BLaER1 (cell line): ENCODE measurements around the gene ITLN2.
"Not testable (repeated sequence)": the region's sequence is repeated elsewhere in the genome, so short reads cannot be mapped to it uniquely, and the experiment has no call there.

Experiments
- H3K27ac ChIP-seq: shearing (Covaris generic); formaldehyde crosslinking; 2 replicates; pipeline ENCODE4 v1.8.1; 2022
- H3K27me3 ChIP-seq: shearing (Covaris generic); formaldehyde crosslinking; 2 replicates; pipeline ENCODE4 v1.8.1; 2022
- H3K36me3 ChIP-seq: shearing (Covaris generic); formaldehyde crosslinking; 2 replicates; pipeline ENCODE4 v1.8.1; 2022
- H3K4me1 ChIP-seq: shearing (Covaris generic); formaldehyde crosslinking; 2 replicates; pipeline ENCODE4 v1.8.1; 2022
- H3K4me2 ChIP-seq: shearing (Covaris generic); formaldehyde crosslinking; 2 replicates; pipeline ENCODE4 v1.8.1; 2022
- H3K4me3 ChIP-seq: shearing (Covaris generic); formaldehyde crosslinking; 2 replicates; pipeline ENCODE4 v1.8.1; 2022
- H3K9ac ChIP-seq: shearing (Covaris generic); formaldehyde crosslinking; 2 replicates; pipeline ENCODE4 v1.8.1; 2022
- H3K9me3 ChIP-seq: shearing (Covaris generic); formaldehyde crosslinking; 2 replicates; pipeline ENCODE4 v1.8.1; 2022
- H4K20me1 ChIP-seq: shearing (Covaris generic); formaldehyde crosslinking; 2 replicates; pipeline ENCODE4 v1.8.1; 2022
- Cebpa-rat ChIP-seq: shearing (Covaris generic); IDR thresholded peaks from 2 replicates; pipeline ENCODE4 v1.8.1; 2022

Gene ITLN2

GRCh38 chr1:160954158-160955104, at the start of gene ITLN2:
TSS of gene ITLN2 (minus strand) at chr1:160954809. CDS start at chr1:160954741, 68 bp downstream.
- H3K9me3 ChIP-seq: no peaks in the 10 kb centered on the region
- peaks cover 39% of the 10 kb centered on the region for H3K4me1 ChIP-seq
- H3K4me3 ChIP-seq: no peak within 1 kb of the TSS
- no peak within 1 kb of the TSS for H3K9ac ChIP-seq
- TF ChIP-seq Cebpa-rat: no peak
- no peaks in the 10 kb centered on the region for H4K20me1 ChIP-seq
- no peaks in the 10 kb centered on the region for H3K36me3 ChIP-seq
- no peak within 1 kb of the TSS for H3K4me2 ChIP-seq
- no peaks in the 10 kb centered on the region for H3K27me3 ChIP-seq
- H3K27ac ChIP-seq: 0 out of 2 replicates have a peak within 1 kb of the TSS, but pooled peaks have one; percentile 45

GRCh38 chr1:161001525-161001924, 46.9 kb upstream of the ITLN2 start:
- Histone ChIP-seq H3K4me3 (no peak overlapping the region), H3K36me3 (peaks cover 51% of the 10 kb centered on the region), H3K4me1 (no peaks in the 10 kb centered on the region), H3K9me3 (no peaks in the 10 kb centered on the region), H4K20me1 (peaks cover 22% of the 10 kb centered on the region), H3K9ac (no peak overlapping the region), H3K27me3 (no peaks in the 10 kb centered on the region), H3K4me2 (no peak overlapping the region), H3K27ac (no peak overlapping the region)
- no peak for TF ChIP-seq Cebpa-rat

- TF ChIP-seq Cebpa-rat: no peak
- H3K4me1 ChIP-seq: no peaks in the 10 kb centered on the region
- peaks cover 51% of the 10 kb centered on the region for H3K36me3 ChIP-seq
- H3K9ac ChIP-seq: no peak overlapping the region
- no peaks in the 10 kb centered on the region for H3K9me3 ChIP-seq
- no peak overlapping the region for H3K4me2 ChIP-seq
- peaks cover 19% of the 10 kb centered on the region; the same call in 1 of the 2 replicates for H4K20me1 ChIP-seq
- H3K4me3 ChIP-seq: no peak overlapping the region
- H3K27me3 ChIP-seq: no peaks in the 10 kb centered on the region
- H3K27ac ChIP-seq: no peak overlapping the region
These were observed 46.3 kb upstream of the ITLN2 start for GRCh38 chr1:161000736-161001480.

- Histone ChIP-seq H3K9me3 (no peaks in the 10 kb centered on the region), H3K4me1 (no peaks in the 10 kb centered on the region), H3K27me3 (no peaks in the 10 kb centered on the region), H3K4me3 (no peak overlapping the region), H3K4me2 (no peak overlapping the region), H3K9ac (no peak overlapping the region), H3K27ac (no peak overlapping the region), H3K36me3 (peaks cover 48% of the 10 kb centered on the region), H4K20me1 (peaks cover 19% of the 10 kb centered on the region; the same call in 1 of the 2 replicates)
- TF ChIP-seq Cebpa-rat: no peak
These were observed 44.8 kb upstream of the ITLN2 start for GRCh38 chr1:160999376-160999775.

GRCh38 chr1:160997323-160998038, 42.9 kb upstream of the ITLN2 start:
- Histone ChIP-seq H3K9ac (no peak overlapping the region), H4K20me1 (peaks cover 19% of the 10 kb centered on the region; the same call in 1 of the 2 replicates), H3K4me3 (no peak overlapping the region), H3K36me3 (peaks cover 48% of the 10 kb centered on the region), H3K4me2 (no peak overlapping the region), H3K9me3 (no peaks in the 10 kb centered on the region), H3K27me3 (no peaks in the 10 kb centered on the region), H3K4me1 (no peaks in the 10 kb centered on the region), H3K27ac (no peak overlapping the region)
- no peak for TF ChIP-seq Cebpa-rat

- Histone ChIP-seq H3K9ac (no peak overlapping the region), H4K20me1 (peaks cover 6% of the 10 kb centered on the region; the same call in 1 of the 2 replicates), H3K4me2 (no peak overlapping the region), H3K27ac (no peak overlapping the region), H3K4me1 (no peaks in the 10 kb centered on the region), H3K4me3 (no peak overlapping the region), H3K9me3 (no peaks in the 10 kb centered on the region), H3K27me3 (no peaks in the 10 kb centered on the region), H3K36me3 (peaks cover 42% of the 10 kb centered on the region)
- TF ChIP-seq Cebpa-rat: no peak
These were observed 41.6 kb upstream of the ITLN2 start for GRCh38 chr1:160996178-160996577.

- H3K4me3 ChIP-seq: no peak overlapping the region
- no peaks in the 10 kb centered on the region for H4K20me1 ChIP-seq
- H3K9ac ChIP-seq: no peak overlapping the region
- no peaks in the 10 kb centered on the region for H3K4me1 ChIP-seq
- H3K27me3 ChIP-seq: no peaks in the 10 kb centered on the region
- H3K27ac ChIP-seq: no peak overlapping the region
- H3K9me3 ChIP-seq: no peaks in the 10 kb centered on the region
- peaks cover 16% of the 10 kb centered on the region for H3K36me3 ChIP-seq
- no peak overlapping the region for H3K4me2 ChIP-seq
- TF ChIP-seq Cebpa-rat: no peak
These were observed 39.1 kb upstream of the ITLN2 start for GRCh38 chr1:160993544-160994193.

GRCh38 chr1:160992036-160992435, 37.4 kb upstream of the ITLN2 start:
- not testable (repeated sequence) for H3K27ac ChIP-seq, H3K36me3 ChIP-seq, H3K9me3 ChIP-seq, H4K20me1 ChIP-seq, H3K9ac ChIP-seq, H3K4me3 ChIP-seq, H3K4me1 ChIP-seq, H3K27me3 ChIP-seq, H3K4me2 ChIP-seq

GRCh38 chr1:160987359-160988050, 32.9 kb upstream of the ITLN2 start:
- peaks cover 20% of the 10 kb centered on the region for H3K9me3 ChIP-seq
- no peak overlapping the region for H3K4me2 ChIP-seq
- no peak overlapping the region for H3K4me3 ChIP-seq
- no peaks in the 10 kb centered on the region for H3K4me1 ChIP-seq
- H3K9ac ChIP-seq: no peak overlapping the region
- H3K27ac ChIP-seq: no peak overlapping the region
- no peaks in the 10 kb centered on the region for H4K20me1 ChIP-seq
- H3K27me3 ChIP-seq: peaks cover 9% of the 10 kb centered on the region
- no peak for TF ChIP-seq Cebpa-rat
- H3K36me3 ChIP-seq: no peaks in the 10 kb centered on the region
